Tibial artery (tissue), 4 donors: ENCODE measurements around the gene NFIX.

Experiments used
- DNase-seq, 2 donors: peaks; one replicate each; pipeline ENCODE4 v3.0.0-alpha.2; 2019
- H3K27ac ChIP-seq, 2 donors: fragments of 200-600 bp; sonication (generic) in 1 of 2; 1 replicate in 1 of 2; 2 replicates in 1 of 2; pipeline ENCODE4 v1.5.1; 2018 to 2019; ENCODE audit warnings: mild to moderate bottlenecking in 1 of 2
- H3K27me3 ChIP-seq, 2 donors: fragments of 200-600 bp; sonication (generic) in 1 of 2; one replicate each; pipeline versions ENCODE4 v1.5.1 to v1.6.0; 2016 to 2019
- H3K36me3 ChIP-seq, 3 donors: fragments of 200-600 bp; sonication (generic) in 2 of 3; one replicate each; pipeline ENCODE4 v1.5.1; 2016 to 2019; ENCODE audit warnings: mild to moderate bottlenecking in 2 of 3
- H3K4me1 ChIP-seq, 4 donors: fragments of 200-600 bp; sonication (generic) in 2 of 4; 1 replicate in 3 of 4; 2 replicates in 1 of 4; pipeline ENCODE4 v1.5.1; 2016 to 2019
- H3K4me3 ChIP-seq, 2 donors: fragments of 200-600 bp; sonication (generic) in 1 of 2; 1 replicate in 1 of 2; 2 replicates in 1 of 2; pipeline ENCODE4 v1.5.1; 2018 to 2019; ENCODE audit warnings: mild to moderate bottlenecking in 2 of 2
- H3K9me3 ChIP-seq, 3 donors: fragments of 200-600 bp; sonication (generic) in 1 of 3; one replicate each; pipeline ENCODE4 v1.5.1; 2016 to 2019
- intact Hi-C: fragments of 100-400 bp; cut with DNase I; formaldehyde crosslinking; loops from one replicate; pipeline ENCODE4 v1.15.0; 2023; ENCODE audit warnings: low total_unique reads
- TF ChIP-seq, protein P1 (sequence below), 2 experiments: fragments of 200-600 bp in 1 of 2; fragments of 450-650 bp in 1 of 2; IDR thresholded peaks; one replicate each; pipeline ENCODE4 v1.5.1; 2017 to 2019; ENCODE audit warnings: antibody characterized with exemption in 2 of 2, mild to moderate bottlenecking in 1 of 2, moderate library complexity in 1 of 2

NFIX gene

DNA sequence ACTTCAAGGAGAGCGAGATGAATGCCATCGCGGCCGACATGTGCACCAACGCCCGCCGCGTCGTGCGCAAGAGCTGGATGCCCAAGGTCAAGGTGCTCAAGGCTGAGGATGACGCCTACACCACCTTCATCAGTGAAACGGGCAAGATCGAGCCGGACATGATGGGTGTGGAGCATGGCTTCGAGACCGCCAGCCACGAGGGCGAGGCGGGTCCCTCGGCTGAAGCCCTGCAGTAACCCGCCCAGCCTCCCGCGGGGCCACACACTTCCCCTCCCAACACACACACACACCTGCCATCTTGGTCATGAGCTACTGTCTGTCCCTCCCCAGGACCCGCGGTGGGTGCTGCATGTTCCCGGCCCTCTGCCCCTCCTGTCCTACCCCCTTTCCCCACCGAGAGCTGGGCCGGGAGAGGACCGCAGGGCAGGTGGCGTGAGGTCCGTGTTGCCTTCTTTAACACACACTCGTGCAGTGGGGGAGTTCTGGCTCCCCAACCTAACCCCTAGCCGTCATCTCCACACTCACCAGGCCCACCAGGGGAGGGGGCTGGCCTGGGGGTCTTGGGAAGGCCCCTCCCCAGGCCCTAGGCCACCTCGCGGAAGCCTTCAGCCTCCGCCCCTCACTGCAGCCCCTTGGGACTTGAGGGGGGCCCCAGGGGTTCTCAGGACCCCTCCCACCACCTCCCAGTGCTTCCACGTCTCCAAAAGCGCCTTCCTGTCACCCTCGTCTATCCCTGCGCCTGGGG lies 143.1 kb downstream of the NFIX start:
- intact Hi-C loops, result no loop called here
- Histone ChIP-seq H3K4me3 (no peak overlapping the region), H3K36me3 (peaks cover 26 to 62% (median 44%) of the 10 kb centered on the region in 3 donors), H3K27ac (no peak overlapping the region), H3K9me3 (no peaks in the 10 kb centered on the region), H3K27me3 (no peaks in the 10 kb centered on the region), H3K4me1 (peaks cover 0 to 20% (median 1%) of the 10 kb centered on the region in 4 donors)
- TF ChIP-seq, protein P1, sequence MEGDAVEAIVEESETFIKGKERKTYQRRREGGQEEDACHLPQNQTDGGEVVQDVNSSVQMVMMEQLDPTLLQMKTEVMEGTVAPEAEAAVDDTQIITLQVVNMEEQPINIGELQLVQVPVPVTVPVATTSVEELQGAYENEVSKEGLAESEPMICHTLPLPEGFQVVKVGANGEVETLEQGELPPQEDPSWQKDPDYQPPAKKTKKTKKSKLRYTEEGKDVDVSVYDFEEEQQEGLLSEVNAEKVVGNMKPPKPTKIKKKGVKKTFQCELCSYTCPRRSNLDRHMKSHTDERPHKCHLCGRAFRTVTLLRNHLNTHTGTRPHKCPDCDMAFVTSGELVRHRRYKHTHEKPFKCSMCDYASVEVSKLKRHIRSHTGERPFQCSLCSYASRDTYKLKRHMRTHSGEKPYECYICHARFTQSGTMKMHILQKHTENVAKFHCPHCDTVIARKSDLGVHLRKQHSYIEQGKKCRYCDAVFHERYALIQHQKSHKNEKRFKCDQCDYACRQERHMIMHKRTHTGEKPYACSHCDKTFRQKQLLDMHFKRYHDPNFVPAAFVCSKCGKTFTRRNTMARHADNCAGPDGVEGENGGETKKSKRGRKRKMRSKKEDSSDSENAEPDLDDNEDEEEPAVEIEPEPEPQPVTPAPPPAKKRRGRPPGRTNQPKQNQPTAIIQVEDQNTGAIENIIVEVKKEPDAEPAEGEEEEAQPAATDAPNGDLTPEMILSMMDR (IDR thresholded peaks at IDR 0.05), result no peak
- no peak for DNase-seq

DNA sequence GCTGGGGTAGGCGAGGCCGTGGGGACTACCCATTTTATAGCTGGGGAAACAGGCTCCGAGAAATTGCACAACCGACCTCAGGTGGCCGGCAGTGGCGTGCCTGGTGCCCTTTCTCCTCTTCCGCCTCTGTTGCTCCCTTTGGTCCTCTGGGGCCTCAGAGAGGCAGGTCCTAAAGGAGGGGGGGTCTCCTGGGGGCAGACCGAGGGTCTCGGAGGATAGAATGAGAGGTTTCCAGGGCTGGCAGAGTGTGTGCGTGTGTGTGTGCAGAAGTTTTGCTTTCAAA lies 143.6 kb downstream of the NFIX start:
- intact Hi-C loops, result no loop called here
- DNase-seq, result no peak
- Histone ChIP-seq H3K27me3 (no peaks in the 10 kb centered on the region), H3K4me3 (no peak overlapping the region), H3K27ac (no peak overlapping the region), H3K9me3 (no peaks in the 10 kb centered on the region), H3K4me1 (peaks cover 0 to 25% (median 2%) of the 10 kb centered on the region in 4 donors), H3K36me3 (peaks cover 28 to 63% (median 44%) of the 10 kb centered on the region in 3 donors)
- TF ChIP-seq, protein P1 (IDR thresholded peaks at IDR 0.05), result no peak

DNA sequence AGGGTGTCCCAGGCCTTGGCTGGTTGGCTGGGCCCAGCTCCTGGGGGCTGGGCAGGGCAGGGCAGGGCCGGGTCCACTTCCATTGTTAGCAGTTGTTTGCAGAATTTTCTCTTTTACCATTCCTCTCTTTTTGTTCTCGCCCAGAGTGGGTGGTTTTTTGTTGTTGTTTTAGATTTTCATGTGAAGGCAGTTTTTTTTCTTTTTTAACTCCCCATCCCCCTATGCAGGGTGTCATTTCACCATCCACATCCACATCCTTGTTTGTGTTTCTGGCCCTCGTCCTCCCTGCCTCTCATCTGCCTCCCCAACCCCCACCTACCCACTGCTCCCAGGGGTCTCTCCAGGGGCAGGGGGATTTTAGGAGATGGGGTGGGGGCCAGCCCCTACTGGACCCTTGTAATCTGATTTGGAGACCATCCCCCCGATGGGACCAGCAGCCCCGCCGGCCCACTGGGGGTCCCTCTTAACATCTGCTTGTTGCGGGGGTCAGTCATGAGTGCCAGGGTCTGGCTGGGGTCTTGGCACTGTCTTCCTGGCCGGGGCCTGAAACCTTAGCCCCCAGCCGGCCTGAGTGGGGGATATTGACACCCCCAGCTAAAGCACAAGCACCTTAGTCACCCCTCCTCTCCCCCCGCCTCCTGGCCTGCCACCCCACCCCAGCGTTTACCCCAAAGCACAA lies 144.5 kb downstream of the NFIX start:
- peaks cover 0 to 17% (median 2%) of the 10 kb centered on the region in 4 donors for H3K4me1 ChIP-seq
- H3K9me3 ChIP-seq, result no peaks in the 10 kb centered on the region
- H3K4me3 ChIP-seq, result no peak overlapping the region
- TF ChIP-seq, protein P1 (IDR thresholded peaks at IDR 0.05), result no peak
- intact Hi-C loops, result loop anchor here (10.0 kb wide), 1 partner anchor 125 kb away; no protein-coding TSS in a partner anchor
- no peak overlapping the region for H3K27ac ChIP-seq
- H3K36me3 ChIP-seq, result peaks cover 35 to 72% (median 53%) of the 10 kb centered on the region in 3 donors
- no peak for DNase-seq
- no peaks in the 10 kb centered on the region for H3K27me3 ChIP-seq

DNA sequence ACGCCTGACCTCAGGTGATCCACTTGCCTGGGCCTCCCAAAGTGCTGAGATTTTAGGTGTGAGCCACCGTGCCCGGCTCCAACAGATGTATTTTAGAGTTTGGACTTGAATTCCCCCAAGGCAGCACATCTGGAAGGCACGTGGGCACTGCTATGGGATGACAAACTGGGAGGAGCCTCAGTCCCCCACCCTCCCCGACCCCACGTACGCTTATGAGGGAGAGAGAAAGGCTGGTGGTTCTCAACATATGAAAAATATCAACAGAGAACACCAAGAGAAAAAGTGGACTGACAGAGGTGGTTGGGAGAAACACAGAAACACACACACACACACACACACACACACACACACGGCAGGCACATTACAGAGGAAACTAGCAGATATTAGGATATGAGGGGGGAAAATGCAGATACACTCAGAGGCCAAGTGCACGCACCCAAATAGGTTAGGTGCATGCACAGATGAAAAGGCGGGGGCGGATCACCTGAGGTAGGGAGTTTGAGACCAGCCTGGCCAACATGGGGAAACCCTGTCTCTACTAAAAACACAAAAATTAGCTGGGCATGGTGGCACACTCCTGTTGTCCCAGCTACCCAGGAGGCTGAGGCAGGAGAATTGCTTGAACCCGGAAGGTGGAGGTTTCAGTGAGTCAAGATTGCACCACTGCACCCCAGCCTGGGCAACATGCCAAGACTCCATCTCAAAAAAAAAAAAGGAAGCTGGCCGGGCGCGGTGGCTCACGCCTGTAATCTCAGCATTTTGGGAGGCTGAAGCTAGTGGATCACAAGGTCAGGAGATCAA lies 151.7 kb downstream of the NFIX start:
- H3K9me3 ChIP-seq, result no peaks in the 10 kb centered on the region
- no peak overlapping the region for H3K4me3 ChIP-seq
- DNase-seq, result no peak
- TF ChIP-seq, protein P1 (IDR thresholded peaks at IDR 0.05), result no peak
- intact Hi-C loops, result loop anchor here (10.0 kb wide), 1 partner anchor 118 kb away; no protein-coding TSS in a partner anchor
- H3K36me3 ChIP-seq, result peaks cover 9 to 28% (median 15%) of the 10 kb centered on the region in 3 donors
- peaks cover 0 to 33% (median 15%) of the 10 kb centered on the region in 4 donors for H3K4me1 ChIP-seq
- H3K27ac ChIP-seq, result no peak overlapping the region
- no peaks in the 10 kb centered on the region for H3K27me3 ChIP-seq
